ENCODE measurements around the gene HOTAIR. TPM values are rescaled to one million over a fixed set of nuclear protein-coding genes. Genes with fewer than 3 reads are reported as not detected.

Gene HOTAIR
- total and polyA plus RNA-seq, 5 donors: not detected

DNA sequence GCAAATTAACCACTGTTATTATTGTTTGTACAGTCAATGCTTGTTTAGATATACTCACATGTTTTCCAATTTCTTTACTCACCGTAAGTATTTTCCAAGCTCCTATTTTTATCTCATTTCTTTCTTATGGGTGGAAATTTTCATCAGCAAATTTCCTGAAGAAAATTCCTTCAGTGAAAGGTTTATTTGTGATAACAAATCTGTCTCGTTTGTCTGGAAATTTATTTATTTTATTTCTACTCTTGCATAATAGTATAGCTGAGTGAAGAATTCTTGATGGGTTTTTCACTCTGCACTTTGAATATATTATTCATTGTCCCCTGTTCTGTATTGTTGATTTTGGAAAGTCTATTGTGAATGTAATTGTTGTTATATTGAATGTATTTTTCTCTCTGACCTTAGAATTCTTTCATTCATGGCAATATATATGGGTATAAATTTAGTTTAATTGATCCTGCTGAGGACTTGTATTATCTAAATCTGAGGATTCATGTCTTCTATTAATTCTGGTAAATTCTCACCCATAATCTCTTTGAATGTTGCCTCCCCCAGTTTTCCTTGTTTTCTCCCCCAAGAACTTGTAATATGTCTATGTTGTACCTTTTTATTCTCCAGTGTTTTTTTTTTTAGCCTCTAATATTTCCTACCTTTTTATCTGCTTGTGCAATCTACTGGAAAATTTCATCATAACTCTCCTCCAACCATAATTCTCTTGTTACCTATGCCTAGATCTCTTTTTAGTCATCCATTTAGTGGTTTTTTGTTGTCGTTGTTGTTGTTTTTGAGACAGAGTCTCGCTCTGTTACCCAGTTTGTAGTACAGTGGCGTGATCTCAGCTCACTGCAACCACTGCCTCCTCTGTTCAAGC is 57.7 kb downstream of the HOTAIR start:
- H3K27me3 ChIP-seq (ENCODE audit: control insufficient read depth, insufficient read depth): peaks cover 17% of the 10 kb centered on the region
- H3K27ac ChIP-seq (ENCODE audit: low read length): no peak overlapping the region
- peaks cover 2% of the 10 kb centered on the region for H3K9me3 ChIP-seq (ENCODE audit: control insufficient read depth, low read length)
- H3K4me3 ChIP-seq (ENCODE audit: low read length): no peak overlapping the region
- ATAC-seq (no peak), DNase-seq (no peak)
- no peaks in the 10 kb centered on the region for H3K4me1 ChIP-seq (ENCODE audit: control insufficient read depth, insufficient read depth, low read length)
- 72% methylated on average over 5 of the region's 5 CpGs for WGBS
- intact Hi-C loops (cut with DNase I): no loop called here

Small RNA genes within 50 kb of the gene (microRNA-seq; reads per million reads assigned to microRNA genes)
- gene MIR196A2: 0.54 to 1.7 reads per million in 2 donors

Other genes with a start within 250 kb of the HOTAIR start
- 100 to 1,000 TPM; 189 to 247 (median 207) TPM for gene CALCOCO1, start 247.5 kb downstream of the HOTAIR start, total RNA-seq
- gene CALCOCO1, start 247.5 kb downstream of the HOTAIR start, polyA plus RNA-seq: 121 TPM
- 1 to 10 TPM; 3.2 to 5.9 (median 4.0) TPM for gene CISTR, start 223.0 kb downstream of the HOTAIR start, total RNA-seq
- gene CISTR, start 223.0 kb downstream of the HOTAIR start, polyA plus RNA-seq: 2.8 TPM
- not detected for gene HOXC13, start 36.1 kb downstream of the HOTAIR start, total RNA-seq
- gene HOXC13, start 36.1 kb downstream of the HOTAIR start, polyA plus RNA-seq: not detected
- gene HOXC12, start 20.1 kb downstream of the HOTAIR start, total RNA-seq: not detected
- gene HOXC12, start 20.1 kb downstream of the HOTAIR start, polyA plus RNA-seq: not detected
- gene HOXC11, start 1.8 kb downstream of the HOTAIR start, total RNA-seq: not detected
- gene HOXC11, start 1.8 kb downstream of the HOTAIR start, polyA plus RNA-seq: not detected
- not detected for gene HOXC10, start 10.2 kb upstream of the HOTAIR start, total RNA-seq
- gene HOXC10, start 10.2 kb upstream of the HOTAIR start, polyA plus RNA-seq: not detected
- under 1 TPM in 1 of 4 donors, not detected in 3; 0.15 TPM for gene HOXC9, start 25.2 kb upstream of the HOTAIR start, total RNA-seq
- gene HOXC9, start 25.2 kb upstream of the HOTAIR start, polyA plus RNA-seq: not detected
- not detected for gene HOXC8, start 34.0 kb upstream of the HOTAIR start, total RNA-seq
- not detected for gene HOXC8, start 34.0 kb upstream of the HOTAIR start, polyA plus RNA-seq
- under 1 TPM in 3 of 4 donors, not detected in 1; 0.34 to 0.65 (median 0.42) TPM for gene HOXC6, start 53.5 kb upstream of the HOTAIR start, total RNA-seq
- gene HOXC6, start 53.5 kb upstream of the HOTAIR start, polyA plus RNA-seq: 0.48 TPM
- not detected for gene HOXC5, start 58.1 kb upstream of the HOTAIR start, total RNA-seq
- 0.11 TPM for gene HOXC5, start 58.1 kb upstream of the HOTAIR start, polyA plus RNA-seq
- gene HOXC4, start 78.9 kb upstream of the HOTAIR start, total RNA-seq: under 1 TPM in 3 of 4 donors, not detected in 1; 0.14 to 0.37 (median 0.33) TPM
- gene HOXC4, start 78.9 kb upstream of the HOTAIR start, polyA plus RNA-seq: 0.32 TPM
- gene SMUG1, start 214.0 kb upstream of the HOTAIR start, total RNA-seq: 10 to 100 TPM; 16.8 to 20.7 (median 18.6) TPM
- gene SMUG1, start 214.0 kb upstream of the HOTAIR start, polyA plus RNA-seq: 26.3 TPM